ENCODE results near the gene DIPK1B.
"Not testable (repeated sequence)": the region's sequence is repeated elsewhere in the genome, so short reads cannot be mapped to it uniquely, and the experiment has no call there.

DIPK1B gene

GRCh38 chr9:136700304-136700703, 12.1 kb upstream of the DIPK1B start:
- DNase-seq: no peak

- DNase-seq: peak; percentile 55
Observed at GRCh38 chr9:136700959-136701667, 11.3 kb upstream of the DIPK1B start.

GRCh38 chr9:136701668-136702053, 10.7 kb upstream of the DIPK1B start:
- no peak for DNase-seq

DNA sequence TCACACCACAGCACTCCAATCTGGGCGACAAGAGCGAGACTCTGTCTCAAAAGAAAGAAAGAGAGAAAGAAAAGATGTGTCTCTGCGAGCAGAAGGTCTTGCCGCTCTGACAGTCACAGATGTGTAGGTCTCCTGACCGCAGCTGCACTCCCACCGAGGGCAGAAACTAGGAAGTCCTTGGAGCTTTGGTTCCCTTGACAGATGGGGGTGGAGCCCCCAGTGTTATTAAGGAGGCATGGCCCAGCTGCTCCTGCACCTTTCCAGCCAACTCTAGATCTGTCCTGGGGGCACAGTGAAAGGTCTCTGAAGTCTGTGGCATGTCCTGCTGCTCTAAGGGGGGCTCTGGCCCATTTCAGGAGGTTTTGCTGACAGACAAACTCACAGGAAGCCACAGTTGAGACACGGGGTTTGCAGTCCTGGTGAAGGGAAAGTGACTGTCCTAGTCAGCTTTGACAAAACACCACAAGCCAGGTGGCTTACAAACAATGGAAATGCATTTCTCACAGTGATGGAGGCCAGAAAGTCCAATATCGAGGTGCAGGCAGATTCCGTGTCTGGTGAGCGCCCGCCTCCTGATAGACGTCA, 9.0 kb upstream of the DIPK1B start:
- no peak for DNase-seq

- DNase-seq: not testable (repeated sequence)
Observed at GRCh38 chr9:136704741-136705140, 7.6 kb upstream of the DIPK1B start.

DNA sequence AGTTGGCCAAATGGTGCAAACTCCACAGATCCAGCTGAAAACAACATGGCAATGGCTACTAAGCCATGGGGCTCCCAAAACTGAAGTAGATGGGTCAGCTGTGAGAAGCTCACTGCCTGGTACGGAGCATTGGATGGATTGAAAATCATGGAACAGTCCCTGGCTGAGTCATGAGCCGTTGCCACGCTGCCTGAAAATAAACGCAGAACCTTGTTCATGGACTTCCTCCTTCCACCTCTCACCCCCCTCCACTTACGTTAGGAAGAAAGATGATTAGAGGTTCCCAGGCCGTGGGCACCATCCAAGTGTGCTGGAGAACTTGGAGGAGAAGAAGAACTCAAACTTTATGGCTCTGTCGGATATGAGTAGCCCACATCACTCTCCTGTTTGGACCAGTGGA, 6.8 kb upstream of the DIPK1B start:
- DNase-seq: no peak

- DNase-seq: no peak
Observed at GRCh38 chr9:136707011-136707410, 5.4 kb upstream of the DIPK1B start.

GRCh38 chr9:136707849-136708517, 4.4 kb upstream of the DIPK1B start:
- DNase-seq: no peak

GRCh38 chr9:136709454-136710109, 2.8 kb upstream of the DIPK1B start:
- no peak for DNase-seq

- DNase-seq: no peak
Observed at GRCh38 chr9:136710543-136710942, 1.8 kb upstream of the DIPK1B start.

DNA sequence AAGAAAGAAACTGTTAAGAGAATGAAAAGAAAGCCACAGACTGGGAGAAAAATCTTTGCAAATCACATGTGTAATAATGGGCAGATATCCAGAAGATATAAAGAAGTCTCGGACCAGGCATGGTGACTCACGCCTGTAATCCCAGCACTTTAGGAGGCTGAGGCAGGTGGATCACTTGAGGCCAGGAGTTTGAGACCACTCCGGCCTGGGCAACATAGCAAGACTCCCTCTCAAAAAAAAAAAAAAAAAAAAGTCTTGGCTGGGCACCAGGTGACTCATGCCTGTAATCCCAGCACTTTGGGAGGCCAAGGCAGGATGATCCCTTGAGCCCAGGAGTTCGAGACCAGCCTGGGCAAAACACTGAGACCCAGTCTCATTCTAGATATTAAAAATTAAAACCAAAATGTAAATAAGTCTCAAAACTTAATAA, 1.1 kb upstream of the DIPK1B start:
- not testable (repeated sequence) for DNase-seq

DNA sequence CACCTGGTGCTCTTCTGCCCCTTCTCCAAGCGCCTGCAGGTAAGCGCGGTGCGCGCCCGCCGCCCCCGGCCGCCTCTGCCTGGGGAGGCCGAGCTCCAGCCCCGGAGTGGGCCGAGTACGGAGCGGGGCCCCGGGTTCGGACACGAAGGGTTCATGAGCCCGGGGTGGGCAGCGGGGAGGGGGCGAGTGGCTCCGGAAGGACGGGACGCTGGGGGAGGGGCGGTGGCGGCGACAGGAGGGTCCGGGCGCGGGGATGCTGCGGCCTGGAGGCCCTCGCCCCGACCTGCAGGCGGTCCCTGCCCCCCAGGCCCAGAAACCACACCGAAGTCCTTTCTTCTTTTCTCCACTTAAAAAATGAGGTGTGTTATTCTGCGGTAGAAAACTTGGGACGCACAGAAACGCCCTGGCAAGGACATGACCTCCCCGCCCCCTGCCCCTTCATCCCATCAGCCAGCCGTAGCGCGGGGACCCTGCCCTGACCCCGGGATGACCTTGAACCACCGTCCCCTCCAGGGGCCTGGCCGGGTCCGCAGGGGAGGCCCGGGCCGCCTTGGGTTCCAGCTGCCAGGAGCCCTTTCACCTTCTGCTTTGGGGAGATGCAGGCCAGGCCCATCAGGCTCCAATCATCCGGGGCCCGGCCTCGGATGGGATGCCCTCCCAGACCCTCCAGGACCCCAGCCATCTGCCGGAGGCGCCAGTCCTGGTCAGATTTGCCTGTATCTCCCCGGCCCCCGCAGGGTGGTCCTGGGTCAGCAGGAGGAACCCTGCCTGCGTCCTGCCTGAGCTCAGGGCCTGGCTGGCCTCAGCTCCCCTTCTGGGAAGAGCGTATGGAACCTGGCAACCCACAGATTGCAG, 545 bp downstream of the DIPK1B start:
- no peak for DNase-seq

DNA sequence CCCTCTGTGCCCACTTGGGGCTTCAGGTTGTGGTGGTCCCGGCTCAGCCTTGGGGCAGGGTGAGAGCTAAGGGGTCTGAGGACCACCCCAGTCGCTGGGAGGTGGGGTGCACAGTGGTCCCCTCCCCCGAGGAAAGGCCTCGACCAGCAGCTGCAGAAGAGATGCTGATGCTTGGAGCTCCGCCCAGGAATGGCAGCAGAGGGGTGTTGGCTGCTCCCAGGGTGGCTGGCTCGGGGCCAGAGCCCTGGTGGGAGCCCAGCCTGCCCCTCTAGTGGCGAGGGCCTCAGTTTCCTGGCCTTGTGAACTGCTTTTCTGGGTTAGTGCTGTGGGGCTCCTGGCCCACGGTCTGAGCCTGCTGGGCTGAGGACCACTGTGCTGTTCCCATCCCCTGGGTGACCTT, 1.2 kb downstream of the DIPK1B start:
- no peak for DNase-seq

GRCh38 chr9:136714096-136714892, 1.9 kb downstream of the DIPK1B start:
- no peak for DNase-seq

DNA sequence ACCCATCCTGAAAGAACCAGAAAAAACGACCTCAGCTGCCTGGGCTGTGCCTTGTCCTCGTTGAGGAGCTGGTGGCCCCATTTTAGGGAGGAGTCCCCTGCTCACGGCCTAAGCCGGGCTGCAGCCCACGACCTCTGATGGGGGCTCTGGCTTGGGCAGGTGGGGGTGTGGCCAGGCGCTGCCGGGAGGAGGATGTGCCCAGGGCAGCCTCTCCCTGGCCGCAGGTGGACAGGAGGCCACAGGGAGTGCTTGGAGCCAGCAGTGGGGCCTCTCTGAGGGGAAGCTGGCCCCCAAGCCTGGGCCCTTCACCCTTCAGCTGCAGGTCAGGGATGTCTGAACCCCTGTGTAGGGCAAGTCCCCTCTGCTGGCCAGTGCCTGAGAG, 2.5 kb downstream of the DIPK1B start:
- no peak for DNase-seq

DNA sequence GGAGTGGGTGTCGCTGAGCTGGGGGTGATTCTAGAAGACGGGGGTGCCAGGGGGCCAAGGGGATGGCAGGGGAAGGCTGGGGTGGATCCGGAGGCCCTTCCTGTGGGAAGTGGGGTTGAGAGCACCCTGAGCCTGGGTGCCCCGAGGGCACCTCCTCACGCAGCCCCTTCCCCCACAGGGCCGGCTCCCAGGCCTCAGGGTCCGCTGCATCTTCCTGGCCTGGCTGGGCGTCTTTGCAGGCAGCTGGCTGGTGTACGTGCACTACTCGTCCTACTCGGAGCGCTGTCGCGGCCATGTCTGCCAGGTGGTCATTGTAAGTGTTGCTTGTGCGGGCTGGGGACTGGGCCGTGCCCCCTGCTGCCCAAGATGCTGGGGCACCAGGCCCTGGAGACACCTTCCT, 5.0 kb downstream of the DIPK1B start:
- no peak for DNase-seq

GRCh38 chr9:136718345-136719194, 6.2 kb downstream of the DIPK1B start:
- DNase-seq: no peak

- DNase-seq: no peak
Observed at GRCh38 chr9:136719195-136719880, 7.0 kb downstream of the DIPK1B start.

DNA sequence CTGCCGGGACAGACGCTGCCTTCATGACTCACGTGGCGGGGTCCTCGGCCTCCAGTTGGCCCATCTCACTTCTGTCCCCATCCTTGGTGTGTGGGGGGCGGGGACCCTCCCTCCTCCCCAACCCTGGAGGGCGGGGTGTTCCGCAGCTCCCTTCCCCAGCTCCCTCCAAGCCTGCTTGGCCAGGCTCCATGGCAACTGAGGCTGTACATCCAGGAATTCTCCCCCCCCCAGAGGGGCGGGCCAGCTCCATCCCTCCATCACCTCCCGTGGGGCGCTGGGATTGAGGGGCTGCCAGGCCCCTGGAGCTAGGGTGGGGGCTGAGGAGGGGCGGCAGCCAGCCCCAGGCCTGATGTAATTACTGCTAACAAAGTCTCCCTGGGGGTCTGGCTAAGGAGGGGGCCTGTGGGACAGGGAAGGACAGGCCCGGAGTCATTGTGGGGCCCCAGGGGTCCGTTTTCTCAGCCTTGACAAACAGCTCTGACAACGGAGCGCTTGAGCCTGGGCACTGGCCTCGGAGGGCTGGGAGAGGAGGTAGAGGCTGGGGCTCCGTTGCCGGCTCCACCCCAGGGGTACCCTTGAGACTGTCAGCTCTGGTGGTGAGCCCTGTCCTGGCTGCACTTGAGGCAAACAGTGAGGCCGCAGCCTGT, 8.0 kb downstream of the DIPK1B start:
- no peak for DNase-seq

- no peak for DNase-seq
Observed at GRCh38 chr9:136720898-136721338, 8.5 kb downstream of the DIPK1B start.

Data from activated CD8-positive, alpha-beta memory T cell treated with anti-CD3 and anti-CD28 coated beads, Interleukin-2, amount 50 U/mL, for 4 hours (primary cell).